PC-3 (cell line): ENCODE data around the gene LMNTD1. TPM values are rescaled to one million over a fixed set of nuclear protein-coding genes. Genes with fewer than 3 reads are reported as not detected.
"Not testable (repeated sequence)": the region's sequence is repeated elsewhere in the genome, so short reads cannot be mapped to it uniquely, and the experiment has no call there.

ENCODE experiments used
- ATAC-seq: fragments of 200-7000 bp; cut with Tn5 transposase; 2 replicates; pipeline ENCODE4 v1.9.1; 2020; ENCODE audit warnings: mild to moderate bottlenecking, moderate library complexity
- Bru-seq: library from RNA; stranded (reverse); fragments of 400-500 nt; gene quantifications from one replicate; lab custom pipeline; 2021; lab: Mats Ljungman, UMichigan
- BruChase-seq, 2 experiments: library from RNA; stranded (reverse); fragments of 400-500 nt; gene quantifications; one replicate each; lab custom pipeline; 2021; lab: Mats Ljungman, UMichigan
- BruUV-seq: library from RNA; stranded (reverse); fragments of 400-500 nt; replicated peaks from 2 replicates; lab custom pipeline; 2021; lab: Mats Ljungman, UMichigan
- CTCF ChIA-PET: fragments of 300-600 bp; sonication (Branson Sonifier 250); formaldehyde crosslinking; loops from one replicate; lab custom pipeline; 2022; ENCODE audit warnings: antibody characterized with exemption; lab: Charles Lee
- POLR2A ChIA-PET: fragments of 300-600 bp; sonication (Branson Sonifier 250); formaldehyde crosslinking; loops from one replicate; lab custom pipeline; 2022; ENCODE audit warnings: antibody characterized with exemption; ENCODE audit not compliant: unreplicated experiment; lab: Charles Lee
- DNase-seq: peaks from one replicate; pipeline ENCODE4 v3.0.0-alpha.2; 2015
- H2AFZ ChIP-seq: fragments of 300-600 bp; sonication (generic); 2 replicates; pipeline ENCODE4 v1.6.0; 2016; ENCODE audit warnings: antibody characterized with exemption, low read length
- H3F3A ChIP-seq: fragments of 300-600 bp; sonication (generic); one replicate; pipeline ENCODE4 v1.6.0; 2017; ENCODE audit warnings: antibody characterized with exemption, low read length, control low read depth, mild to moderate bottlenecking; ENCODE audit not compliant: unreplicated experiment
- H3K27ac ChIP-seq: fragments of 300-600 bp; sonication (generic); 2 replicates; pipeline ENCODE4 v1.5.1; 2016; ENCODE audit warnings: mild to moderate bottlenecking, low read length
- H3K27me3 ChIP-seq: fragments of 300-600 bp; sonication (generic); 2 replicates; pipeline ENCODE4 v1.6.1; 2016; ENCODE audit warnings: low read length, mixed read lengths
- H3K36me3 ChIP-seq: fragments of 300-600 bp; sonication (generic); 2 replicates; pipeline ENCODE4 v1.6.1; 2016; ENCODE audit warnings: low read depth, mixed run types, low read length, mixed read lengths
- H3K4me1 ChIP-seq: fragments of 300-600 bp; sonication (generic); 2 replicates; pipeline ENCODE4 v1.5.1; 2016; ENCODE audit warnings: low read length; ENCODE audit not compliant: insufficient read depth
- H3K4me2 ChIP-seq: fragments of 300-600 bp; sonication (generic); 2 replicates; pipeline ENCODE4 v1.6.0; 2016; ENCODE audit warnings: low read length
- H3K4me3 ChIP-seq: fragments of 300-600 bp; sonication (generic); 2 replicates; pipeline ENCODE4 v1.5.1; 2016; ENCODE audit warnings: mild to moderate bottlenecking, low read length, mixed read lengths
- H3K79me2 ChIP-seq: fragments of 300-600 bp; sonication (generic); 2 replicates; pipeline ENCODE4 v1.6.1; 2017; ENCODE audit warnings: low read length, mixed read lengths
- H3K9ac ChIP-seq: fragments of 300-600 bp; sonication (generic); 2 replicates; pipeline ENCODE4 v1.6.0; 2016; ENCODE audit warnings: mild to moderate bottlenecking, low read length
- H3K9me2 ChIP-seq: fragments of 300-600 bp; sonication (generic); replicated peaks from 2 replicates; pipeline ENCODE4 v1.6.1; 2016; ENCODE audit warnings: mixed run types, low read length, mixed read lengths
- H3K9me3 ChIP-seq: fragments of 300-600 bp; sonication (generic); 2 replicates; pipeline ENCODE4 v1.6.1; 2016; ENCODE audit warnings: low read length, mixed read lengths
- H4K20me1 ChIP-seq: fragments of 300-600 bp; sonication (generic); 2 replicates; pipeline ENCODE4 v1.6.1; 2016; ENCODE audit warnings: low read length, mixed read lengths
- EZH2 ChIP-seq: fragments of 300-600 bp; sonication (generic); IDR thresholded peaks from one replicate; pipeline ENCODE4 v1.6.1; 2017; ENCODE audit warnings: antibody characterized with exemption, mild to moderate bottlenecking, low read length; ENCODE audit not compliant: unreplicated experiment
- EZH2phosphoT487 ChIP-seq: fragments of 300-600 bp; sonication (generic); IDR thresholded peaks from 2 replicates; pipeline ENCODE4 v1.6.1; 2018; ENCODE audit warnings: mild to moderate bottlenecking, antibody characterized with exemption, low read length, borderline replicate concordance
- intact Hi-C: fragments of 100-400 bp; cut with micrococcal nuclease; formaldehyde crosslinking; loops from 2 replicates; pipeline ENCODE4 v1.9.0; 2023
- long read RNA-seq: library from polyadenylated mRNA; unstranded; transcript quantifications from one replicate; pipeline ENCODE4 v2.0.0, GENCODE V29; 2021; ENCODE audit not compliant: unreplicated experiment
- total RNA-seq: library from RNA; depleted of rRNA; stranded (reverse); fragments of >200 nt; gene quantifications from 2 replicates; pipeline ENCODE4 v1.2.3, GENCODE V29; 2014; rRNA removed
- TF ChIP-seq, protein P1 (sequence below): fragments of 300-600 bp; sonication (generic); conservative IDR thresholded peaks from 2 replicates; pipeline ENCODE4 v1.5.1; 2017; ENCODE audit warnings: antibody characterized with exemption, low read depth, mild to moderate bottlenecking, low read length

The LMNTD1 gene, protein sequence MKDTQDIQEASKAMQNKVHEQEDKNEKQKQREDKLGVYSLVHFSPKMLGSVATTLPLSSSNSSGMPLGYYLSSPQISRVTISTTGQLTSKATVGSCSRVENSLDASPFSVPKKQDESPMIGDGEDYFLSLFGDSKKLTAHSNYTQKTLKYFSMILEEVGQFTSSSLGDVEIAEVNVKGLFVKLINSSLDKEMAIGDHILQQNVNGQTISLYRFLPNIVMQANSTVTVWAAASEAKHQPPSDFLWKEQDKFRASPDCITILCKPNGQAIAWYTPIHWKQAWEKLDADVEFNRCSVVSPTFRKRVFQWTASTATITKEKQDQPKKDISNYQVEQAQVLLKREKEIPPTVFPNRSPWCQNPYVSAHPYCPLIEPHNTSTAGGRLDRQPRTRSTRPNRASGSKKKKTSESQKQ
- total RNA-seq (not detected in 2 replicates), Bru-seq, nascent RNA (percentile 21 among the genes with signal in this experiment), BruChase-seq, experiment 1, labeled RNA remaining after a 6-hour chase (percentile 18 among the genes with signal in this experiment), BruChase-seq, experiment 2, labeled RNA remaining after a 2-hour chase (percentile 15 among the genes with signal in this experiment)
- long read RNA-seq, partial matches to known transcripts = 0 of 3 reads
- long read RNA-seq, other reads (novel, unspliced or antisense) = 3 of 3 reads

DNA sequence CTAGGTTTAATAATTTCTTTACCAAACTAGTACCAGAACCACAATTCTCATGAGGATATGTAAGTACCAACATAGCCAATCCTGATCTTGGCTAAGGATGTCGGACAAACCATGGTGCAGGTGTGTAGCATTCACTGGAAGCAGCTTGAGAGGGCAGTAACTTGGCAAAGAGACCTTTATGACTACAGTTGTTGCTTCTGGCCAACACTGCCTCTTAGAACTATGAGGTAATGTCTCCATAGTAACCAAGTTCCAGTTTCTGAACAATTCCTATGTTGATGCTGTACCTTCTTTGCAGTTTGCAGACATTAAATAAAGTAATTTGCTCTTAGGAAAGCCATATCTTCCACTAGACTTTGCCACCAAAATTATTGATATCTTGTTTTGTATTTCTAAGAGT lies at the start of gene LMNTD1:
TSS of gene LMNTD1 (minus strand) at position 186 of the 400 bp plus-strand sequence. CDS start 324 bp downstream, outside the sequence.
- no peak within 1 kb of the TSS for H3K4me2 ChIP-seq
- no peak within 1 kb of the TSS for H3K9ac ChIP-seq

DNA sequence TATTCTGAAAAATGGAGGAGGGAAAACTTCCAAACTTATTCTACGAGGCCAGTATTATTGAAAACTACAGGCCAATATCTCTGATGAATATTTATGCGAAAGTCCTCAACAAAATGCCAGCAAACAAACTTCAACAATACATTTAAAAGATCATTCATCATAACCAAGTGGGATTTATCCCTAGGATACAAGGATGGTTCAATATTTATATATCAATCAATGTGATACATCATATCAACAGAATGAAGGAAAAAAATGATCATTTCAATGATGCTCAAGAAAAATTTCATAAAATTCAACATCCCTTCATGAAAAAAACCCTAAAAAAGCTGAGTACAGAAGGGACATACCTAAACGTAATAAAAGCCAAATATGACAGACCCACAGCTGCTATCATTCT lies 45.9 kb upstream of the LMNTD1 start:
- TF ChIP-seq EZH2phosphoT487 = no peak
- TF ChIP-seq, protein P1, sequence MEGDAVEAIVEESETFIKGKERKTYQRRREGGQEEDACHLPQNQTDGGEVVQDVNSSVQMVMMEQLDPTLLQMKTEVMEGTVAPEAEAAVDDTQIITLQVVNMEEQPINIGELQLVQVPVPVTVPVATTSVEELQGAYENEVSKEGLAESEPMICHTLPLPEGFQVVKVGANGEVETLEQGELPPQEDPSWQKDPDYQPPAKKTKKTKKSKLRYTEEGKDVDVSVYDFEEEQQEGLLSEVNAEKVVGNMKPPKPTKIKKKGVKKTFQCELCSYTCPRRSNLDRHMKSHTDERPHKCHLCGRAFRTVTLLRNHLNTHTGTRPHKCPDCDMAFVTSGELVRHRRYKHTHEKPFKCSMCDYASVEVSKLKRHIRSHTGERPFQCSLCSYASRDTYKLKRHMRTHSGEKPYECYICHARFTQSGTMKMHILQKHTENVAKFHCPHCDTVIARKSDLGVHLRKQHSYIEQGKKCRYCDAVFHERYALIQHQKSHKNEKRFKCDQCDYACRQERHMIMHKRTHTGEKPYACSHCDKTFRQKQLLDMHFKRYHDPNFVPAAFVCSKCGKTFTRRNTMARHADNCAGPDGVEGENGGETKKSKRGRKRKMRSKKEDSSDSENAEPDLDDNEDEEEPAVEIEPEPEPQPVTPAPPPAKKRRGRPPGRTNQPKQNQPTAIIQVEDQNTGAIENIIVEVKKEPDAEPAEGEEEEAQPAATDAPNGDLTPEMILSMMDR = no peak
- no peak for TF ChIP-seq EZH2
- CTCF ChIA-PET = no interaction called here
- Histone ChIP-seq H4K20me1 (no peaks in the 10 kb centered on the region), H3K27me3 (no peaks in the 10 kb centered on the region), H3K4me3 (no peak overlapping the region), H3K9me2 (no peaks in the 10 kb centered on the region), H3K36me3 (no peaks in the 10 kb centered on the region), H3F3A (no peaks in the 10 kb centered on the region), H2AFZ (no peak overlapping the region), H3K4me2 (no peak overlapping the region), H3K9me3 (0 out of 2 replicates have a peak, but pooled peaks cover 4% of the 10 kb centered on the region), H3K79me2 (no peaks in the 10 kb centered on the region), H3K27ac (no peak overlapping the region), H3K9ac (no peak overlapping the region), H3K4me1 (no peaks in the 10 kb centered on the region)
- DNase-seq (no peak), ATAC-seq (no peak)
- intact Hi-C loops = no loop called here
- POLR2A ChIA-PET = no interaction called here
- no TSS peak for BruUV-seq

More for the DNA sequence above, at the start of gene LMNTD1:
- DNase-seq (peak; percentile 9), ATAC-seq (peak; percentile 48)
- no TSS peak for BruUV-seq
- H4K20me1 ChIP-seq = no peaks in the 10 kb centered on the region
- POLR2A ChIA-PET = no interaction called here
- no peaks in the 10 kb centered on the region for H3K9me2 ChIP-seq
- no peaks in the 10 kb centered on the region for H3K36me3 ChIP-seq
- H3K27me3 ChIP-seq = no peaks in the 10 kb centered on the region
- H2AFZ ChIP-seq = no peak within 1 kb of the TSS
- H3K27ac ChIP-seq = no peak within 1 kb of the TSS
- no peaks in the 10 kb centered on the region for H3K4me1 ChIP-seq
- H3K9me3 ChIP-seq = no peaks in the 10 kb centered on the region
- TF ChIP-seq EZH2phosphoT487 = no peak
- no peak for TF ChIP-seq EZH2
- TF ChIP-seq, protein P1 = no peak
- no peaks in the 10 kb centered on the region for H3K79me2 ChIP-seq
- intact Hi-C loops = loop anchor here (5.0 kb wide), 1 partner anchor 96 kb away; no protein-coding TSS in a partner anchor
- CTCF ChIA-PET = no interaction called here
- no peaks in the 10 kb centered on the region for H3F3A ChIP-seq
- no peak within 1 kb of the TSS for H3K4me3 ChIP-seq

GRCh38 chr12:25595496-25595895 lies 42.4 kb upstream of the LMNTD1 start:
- H3K4me2 ChIP-seq, ATAC-seq, intact Hi-C loops, H3K4me3 ChIP-seq, H2AFZ ChIP-seq, H3K27me3 ChIP-seq, BruUV-seq, H3K9me3 ChIP-seq, H3K9ac ChIP-seq, H3K9me2 ChIP-seq, CTCF ChIA-PET, H3K36me3 ChIP-seq, H4K20me1 ChIP-seq, DNase-seq, H3K79me2 ChIP-seq, POLR2A ChIA-PET, H3K27ac ChIP-seq, H3K4me1 ChIP-seq, H3F3A ChIP-seq: not testable (repeated sequence)
